G401 (cell line): Measurements from ENCODE around the gene ZMYM4. TPM values are rescaled to one million over a fixed set of nuclear protein-coding genes. Genes with fewer than 3 reads are reported as not detected.
"Not testable (repeated sequence)": the region's sequence is repeated elsewhere in the genome, so short reads cannot be mapped to it uniquely, and the experiment has no call there.

Experiments
- DNase-seq: peaks from one replicate; pipeline ENCODE4 v3.0.0-alpha.2; 2015; ENCODE audit warnings: low spot score
- in situ Hi-C: cut with HindIII; loops from 2 replicates; pipeline ENCODE4 v1.10.0; 2016; ENCODE audit warnings: low sequenced_read_pairs, mixed read lengths
- total RNA-seq: library from RNA; depleted of rRNA; stranded (reverse); fragments of >200 nt; shearing (Covaris generic); gene quantifications from 2 replicates; pipeline ENCODE4 v1.2.3, GENCODE V29; 2014

Gene ZMYM4
- total RNA-seq, 1 experiment from 2014 or later = 34.2 TPM

DNA sequence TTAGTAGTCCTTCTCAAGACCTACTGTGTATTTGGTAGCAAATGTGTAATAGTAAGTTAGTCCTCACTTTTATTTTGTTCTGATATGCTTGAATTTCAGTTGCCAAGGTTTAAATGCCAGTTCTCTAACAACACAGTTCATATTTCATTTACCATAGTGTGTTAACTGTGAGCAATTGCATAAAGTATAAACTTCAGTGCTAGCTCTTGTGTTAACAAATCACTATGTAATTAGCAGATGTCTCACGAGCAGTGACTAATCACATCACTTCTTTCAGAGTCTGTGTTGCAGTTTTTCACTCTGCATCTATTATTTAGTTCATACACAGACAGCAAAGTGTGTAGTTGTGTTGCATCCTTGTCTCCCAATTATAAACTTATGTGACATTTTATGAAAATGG, 47.8 kb downstream of the ZMYM4 start:
- no peak for DNase-seq
- in situ Hi-C loops = no loop called here

DNA sequence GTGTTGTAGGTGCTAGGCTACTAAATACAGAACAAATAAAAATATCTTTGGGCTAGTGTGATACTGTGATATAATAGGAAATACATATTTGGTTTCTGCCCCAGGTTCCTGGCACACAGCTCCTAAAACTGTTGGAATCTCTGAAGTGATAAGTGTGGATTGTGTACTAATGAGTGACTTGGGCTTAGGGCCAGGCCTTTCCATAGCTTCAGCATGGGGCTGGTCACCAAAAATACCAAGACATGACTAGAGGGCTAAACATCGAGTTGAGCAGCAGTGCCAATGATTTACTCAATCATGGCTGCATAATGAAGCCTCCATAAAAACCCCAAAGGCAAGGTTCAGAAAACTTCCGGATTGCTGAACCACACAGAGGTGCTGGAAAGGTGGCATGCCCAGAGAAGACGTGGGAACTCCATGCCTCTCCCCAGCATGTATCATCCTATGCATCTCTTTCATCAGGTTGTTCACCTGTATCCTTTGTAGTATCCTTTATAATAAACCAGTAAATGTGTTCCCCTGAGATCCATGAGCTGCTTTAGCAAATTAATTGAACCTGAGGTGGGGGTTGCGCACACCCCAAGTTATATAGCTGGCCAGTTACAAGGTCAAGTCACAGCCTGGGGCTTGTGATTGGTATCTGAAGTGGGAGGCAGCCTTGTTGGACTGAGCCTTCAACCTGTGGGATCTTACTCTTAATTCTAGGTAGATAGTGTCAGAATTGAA, 51.6 kb downstream of the ZMYM4 start:
- DNase-seq = peak; percentile 36
- in situ Hi-C loops = no loop called here

DNA sequence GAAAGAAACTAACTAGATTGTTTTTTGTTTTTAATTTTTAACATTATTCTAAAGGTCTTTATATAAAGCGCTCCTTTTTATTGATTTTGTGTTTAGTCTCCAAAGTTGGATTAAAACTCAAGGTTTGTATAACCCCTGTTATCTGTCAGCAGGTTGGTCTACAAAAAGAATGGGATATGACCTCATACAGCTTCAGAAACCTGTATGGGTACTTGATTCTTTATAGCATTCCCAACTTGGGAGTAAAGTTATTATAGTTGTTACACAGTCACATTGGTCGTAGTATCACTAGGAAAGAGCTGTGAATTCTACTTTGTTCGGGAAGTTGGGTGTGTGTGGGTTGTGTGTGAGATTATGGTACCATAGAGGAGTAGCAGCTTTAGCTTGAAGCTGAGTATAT, 52.4 kb downstream of the ZMYM4 start:
- no peak for DNase-seq
- in situ Hi-C loops = no loop called here

DNA sequence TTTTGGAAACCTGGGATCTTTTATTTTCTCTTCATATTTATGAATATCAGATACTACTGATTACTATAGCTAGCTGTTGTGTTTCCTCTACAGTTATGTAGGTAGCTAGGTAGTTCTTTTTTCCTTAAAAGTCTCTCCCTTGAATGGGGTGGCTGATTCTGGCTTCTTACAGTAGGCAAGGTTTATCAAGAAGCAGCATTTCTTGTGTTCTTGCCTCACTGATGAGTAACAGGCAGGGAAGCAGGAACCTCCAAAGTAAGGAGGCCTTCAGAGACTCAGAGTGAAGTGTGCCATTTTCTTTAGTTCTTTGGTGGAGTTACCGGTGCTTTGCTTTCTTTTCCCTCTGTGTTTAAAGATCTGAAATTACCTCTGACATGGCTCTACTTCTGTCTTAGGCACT, 56.0 kb downstream of the ZMYM4 start:
- in situ Hi-C loops = no loop called here

DNA sequence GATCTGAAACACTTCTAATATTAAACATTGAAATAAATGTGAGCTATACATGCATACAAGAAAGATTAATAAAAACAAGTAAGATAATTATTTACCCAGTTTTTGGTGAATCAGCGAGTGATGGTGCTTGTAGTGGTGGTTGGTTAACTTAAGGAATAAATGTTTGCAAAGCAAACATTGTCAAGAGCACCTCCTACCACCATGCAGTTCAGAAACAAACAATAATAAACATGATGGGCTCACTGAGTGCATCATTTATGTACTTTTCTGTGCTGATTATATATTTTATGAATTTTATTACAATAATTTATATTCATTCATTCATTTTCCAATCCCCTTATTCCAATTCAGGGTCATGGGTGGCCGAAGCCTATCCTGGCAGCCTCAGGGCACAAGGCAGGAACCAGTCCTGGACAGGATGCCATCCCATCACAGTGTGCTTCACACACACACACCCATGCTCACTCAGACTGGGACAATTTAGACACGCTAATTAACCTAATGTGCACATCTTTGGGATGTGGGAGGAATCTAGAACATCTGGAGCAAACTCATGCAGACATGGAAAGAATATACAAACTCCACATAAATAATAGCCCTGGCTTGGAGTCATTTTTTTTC, 57.8 kb downstream of the ZMYM4 start:
- in situ Hi-C loops = no loop called here
- no peak for DNase-seq

More for the DNA sequence above, 56.0 kb downstream of the ZMYM4 start:
- peak; percentile 10 for DNase-seq

DNA sequence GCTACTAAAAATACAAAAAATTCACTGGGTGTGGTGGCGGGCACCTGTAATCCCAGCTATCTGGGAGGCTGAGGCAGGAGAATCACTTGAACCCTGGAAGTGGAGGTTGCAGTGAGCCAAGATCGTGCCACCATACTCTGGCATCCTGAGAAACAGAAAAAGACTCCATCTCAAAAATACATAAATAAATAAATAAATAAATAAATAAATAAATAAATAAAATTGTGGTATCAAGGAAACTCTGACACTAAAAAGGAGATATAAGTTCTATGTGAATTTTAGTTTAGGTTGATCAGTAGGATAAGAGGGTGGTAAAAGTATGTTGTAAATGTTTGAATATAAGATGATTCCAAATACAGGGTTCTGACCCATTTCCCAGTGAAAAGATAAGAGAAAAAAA, 63.1 kb downstream of the ZMYM4 start:
- in situ Hi-C loops, DNase-seq: not testable (repeated sequence)

DNA sequence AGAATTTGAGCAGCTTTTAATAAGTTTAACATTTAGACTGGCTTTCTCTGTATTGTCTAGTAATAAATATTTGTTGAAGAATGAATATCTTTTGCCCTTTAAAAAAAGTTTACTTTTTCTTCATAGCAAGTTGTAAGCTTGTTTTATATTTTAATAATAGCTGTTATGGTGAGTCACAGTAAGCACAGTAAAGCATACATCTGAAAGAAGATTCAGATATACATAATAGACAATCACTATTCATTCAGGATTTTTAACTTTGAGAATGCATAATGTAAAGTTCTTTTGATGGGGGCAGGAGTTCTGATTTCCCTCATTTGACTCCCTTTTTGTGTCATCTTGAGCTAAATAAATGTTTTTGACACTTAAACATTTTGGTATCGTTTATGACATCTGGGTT, 66.0 kb downstream of the ZMYM4 start:
- no peak for DNase-seq
- in situ Hi-C loops = no loop called here

DNA sequence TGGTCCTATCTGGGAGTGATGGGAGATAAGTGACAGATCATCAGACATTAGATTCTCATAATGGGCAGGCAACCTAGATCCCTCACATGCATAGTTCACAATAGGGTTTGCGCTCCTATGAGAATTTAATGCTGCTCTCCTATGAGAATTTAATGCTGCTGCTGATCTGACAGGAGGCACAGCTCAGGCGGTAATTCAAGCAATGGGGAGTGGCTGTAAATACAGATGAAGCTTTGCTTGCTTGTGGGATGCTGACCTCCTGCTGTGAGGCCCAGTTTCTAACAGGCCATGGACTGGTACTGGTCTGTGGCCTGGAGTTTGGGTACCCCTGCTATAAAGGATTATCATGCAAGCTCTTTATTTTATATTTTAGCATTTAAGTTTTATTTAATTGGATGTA, 72.0 kb downstream of the ZMYM4 start:
- DNase-seq = no peak
- in situ Hi-C loops = no loop called here

DNA sequence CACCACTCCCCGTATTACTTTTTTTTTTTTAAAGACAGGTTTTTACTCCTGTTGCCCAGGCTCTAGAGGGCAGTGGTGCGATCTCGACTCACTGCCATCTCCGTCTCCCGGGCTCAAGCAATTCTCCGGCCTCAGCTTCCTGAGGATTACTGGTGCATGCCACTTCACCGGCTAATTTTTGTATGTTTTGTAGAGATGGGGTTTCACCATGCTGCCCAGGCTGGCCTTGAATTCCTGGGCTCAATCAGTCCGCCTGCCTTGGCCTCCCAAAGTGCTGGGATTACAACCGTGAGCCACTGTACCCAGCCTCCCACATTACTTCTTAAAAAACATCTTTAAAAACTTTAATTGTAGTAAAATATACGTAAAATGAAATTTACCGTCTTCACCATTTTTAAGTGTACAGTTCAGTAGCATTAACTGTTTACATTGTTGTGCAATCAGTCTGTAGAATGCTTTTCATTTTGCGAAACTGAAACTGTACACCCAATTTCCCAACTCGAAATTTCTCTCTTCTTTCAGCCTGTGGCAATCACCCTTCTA, 77.0 kb downstream of the ZMYM4 start:
- in situ Hi-C loops = no loop called here
- DNase-seq = no peak

DNA sequence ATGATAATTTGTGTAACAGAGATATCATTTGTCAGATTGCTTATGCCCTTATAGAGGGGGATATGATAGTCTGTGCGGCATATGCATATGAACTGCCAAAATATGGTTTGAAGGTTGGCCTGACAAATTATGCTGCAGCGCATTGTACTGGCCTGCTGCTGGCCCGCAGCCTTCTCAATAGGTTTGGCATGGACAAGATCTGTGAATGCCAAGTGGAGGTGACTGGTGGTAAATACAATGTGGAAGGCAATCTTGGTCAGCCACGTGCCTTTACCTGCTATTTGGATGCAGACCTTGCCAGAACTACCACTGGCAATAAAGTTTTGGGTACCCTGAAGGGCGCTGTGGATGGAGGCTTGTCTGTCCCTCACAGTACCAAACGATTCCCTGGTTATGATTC, 82.4 kb downstream of the ZMYM4 start:
- peak; percentile 81 for DNase-seq
- in situ Hi-C loops = no loop called here

DNA sequence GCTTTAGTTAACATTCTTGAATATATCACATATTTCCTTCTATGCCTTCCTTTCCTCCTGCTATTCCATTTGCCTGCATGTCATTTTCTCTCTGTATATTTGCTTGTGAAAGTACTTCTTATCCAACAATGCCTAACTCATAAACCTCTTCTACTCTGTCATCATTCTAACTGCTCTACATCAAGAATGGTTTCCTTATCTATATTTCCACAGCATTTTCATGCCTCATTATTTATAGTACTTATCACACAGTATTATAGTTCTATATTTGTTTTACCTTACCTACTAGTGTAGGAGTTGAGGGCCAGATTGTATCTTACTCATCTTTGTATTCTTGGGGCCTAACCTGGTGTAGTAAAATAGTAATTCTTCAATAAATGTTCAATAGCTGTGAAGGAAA, 91.5 kb downstream of the ZMYM4 start:
- in situ Hi-C loops = no loop called here
- DNase-seq = no peak

DNA sequence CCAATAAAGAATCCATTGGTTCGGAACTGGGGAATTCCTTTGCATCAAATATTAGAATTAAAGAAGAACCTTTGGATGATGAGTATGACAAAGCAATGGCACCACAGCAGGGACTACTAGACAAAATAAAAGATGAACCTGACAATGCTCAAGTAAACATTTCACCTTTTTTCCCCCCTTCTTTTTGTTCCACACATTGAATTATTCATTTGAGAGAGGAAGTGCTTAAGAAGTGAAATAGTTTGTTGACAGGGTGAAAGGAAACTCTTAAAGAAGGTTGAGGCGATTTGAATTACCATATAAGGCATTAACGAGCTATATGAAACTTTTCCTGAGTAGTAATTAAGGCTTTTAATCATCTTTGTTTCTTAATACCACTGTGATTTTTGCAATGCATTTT, 93.1 kb downstream of the ZMYM4 start:
- in situ Hi-C loops = no loop called here
- no peak for DNase-seq

DNA sequence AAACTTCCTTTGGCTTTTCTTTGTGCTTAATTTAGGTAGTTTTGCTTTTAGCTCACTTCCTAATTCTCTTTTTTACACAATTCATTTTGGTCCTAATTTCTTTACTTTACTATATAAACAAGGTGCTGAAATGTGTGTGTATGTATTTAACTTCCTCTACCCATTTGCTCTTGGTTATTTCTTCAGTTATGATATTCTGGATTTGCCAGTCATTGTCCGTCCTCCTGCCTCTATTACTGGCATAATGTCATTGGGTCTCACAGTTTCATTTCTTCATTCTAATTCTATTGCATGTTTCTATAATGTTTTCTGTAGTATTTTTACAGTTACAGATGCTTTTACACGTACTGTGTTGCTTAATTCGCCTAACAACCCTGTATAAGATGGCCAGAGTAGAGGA, 96.2 kb downstream of the ZMYM4 start:
- DNase-seq = no peak
- in situ Hi-C loops = no loop called here

DNA sequence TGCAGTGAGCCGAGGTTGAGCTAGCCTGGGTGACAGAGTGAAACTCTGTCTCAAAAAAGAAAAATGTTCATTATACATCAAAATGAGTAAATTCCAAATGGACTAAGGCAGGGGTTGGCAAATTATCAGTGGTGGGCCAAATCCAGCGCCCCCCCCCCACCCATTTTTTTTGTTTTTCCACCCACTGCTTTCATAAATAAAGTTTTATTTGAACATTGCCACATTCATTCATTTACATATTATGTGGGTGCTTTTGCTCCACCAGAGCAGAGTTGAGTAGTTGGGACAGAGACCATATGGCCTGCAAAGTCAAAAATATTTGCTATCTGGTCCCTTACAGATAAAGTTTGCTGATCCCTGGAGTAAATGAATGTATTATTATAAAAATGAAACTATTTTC, 99.4 kb downstream of the ZMYM4 start:
- DNase-seq = no peak
- in situ Hi-C loops = no loop called here

DNA sequence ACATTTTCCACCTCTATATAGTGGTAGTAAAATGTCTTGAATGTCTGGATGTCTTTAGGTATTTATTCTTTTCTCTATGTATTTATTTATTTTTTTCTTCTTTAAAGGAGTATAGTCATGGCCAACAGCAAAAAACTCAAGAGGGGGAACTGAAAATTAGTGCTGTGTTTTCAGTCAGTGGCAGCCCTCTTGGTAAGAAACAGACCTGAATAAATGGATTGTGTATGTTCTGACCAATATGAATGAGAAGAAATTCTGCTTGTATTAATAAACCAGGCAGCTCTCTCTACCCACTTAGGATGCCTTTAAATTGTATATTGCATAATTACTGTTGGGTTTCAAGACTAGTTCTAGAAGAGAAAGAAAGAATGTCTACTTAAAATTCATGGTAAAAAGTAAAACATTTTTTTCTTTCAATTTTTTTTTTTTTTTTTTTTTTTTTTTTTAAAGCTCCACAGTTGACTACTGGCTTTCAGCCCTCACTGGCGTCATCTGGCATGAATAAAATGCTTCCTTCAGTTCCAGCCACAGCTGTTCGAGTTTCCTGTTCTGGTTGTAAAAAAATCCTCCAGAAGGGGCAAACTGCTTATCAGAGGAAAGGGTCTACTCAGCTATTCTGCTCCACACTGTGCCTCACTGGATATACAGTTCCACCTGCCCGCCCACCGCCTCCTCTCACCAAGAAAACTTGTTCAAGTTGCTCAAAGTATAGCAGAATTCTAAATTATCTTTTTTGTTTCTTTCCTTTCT, 101.6 kb downstream of the ZMYM4 start:
- peak; percentile 32 for DNase-seq
- in situ Hi-C loops = no loop called here

DNA sequence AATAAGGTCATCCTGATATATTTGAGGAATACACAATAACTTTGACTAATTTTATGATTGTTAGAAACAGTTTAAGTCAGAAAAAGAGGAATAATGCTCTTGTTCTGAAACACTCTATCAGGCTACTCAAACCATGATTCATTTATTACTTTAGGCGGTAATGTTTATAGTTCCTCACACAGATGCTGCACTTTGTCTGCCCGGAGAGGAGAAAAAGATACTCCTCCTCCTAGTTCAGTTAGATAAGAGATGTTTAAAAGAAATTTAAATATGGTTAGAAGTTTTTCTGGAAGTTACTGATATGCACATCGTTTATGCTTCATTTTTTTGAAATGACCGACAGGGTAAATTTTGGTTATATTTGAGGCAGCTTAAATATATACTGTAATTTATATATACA, 103.0 kb downstream of the ZMYM4 start:
- in situ Hi-C loops = no loop called here
- no peak for DNase-seq

DNA sequence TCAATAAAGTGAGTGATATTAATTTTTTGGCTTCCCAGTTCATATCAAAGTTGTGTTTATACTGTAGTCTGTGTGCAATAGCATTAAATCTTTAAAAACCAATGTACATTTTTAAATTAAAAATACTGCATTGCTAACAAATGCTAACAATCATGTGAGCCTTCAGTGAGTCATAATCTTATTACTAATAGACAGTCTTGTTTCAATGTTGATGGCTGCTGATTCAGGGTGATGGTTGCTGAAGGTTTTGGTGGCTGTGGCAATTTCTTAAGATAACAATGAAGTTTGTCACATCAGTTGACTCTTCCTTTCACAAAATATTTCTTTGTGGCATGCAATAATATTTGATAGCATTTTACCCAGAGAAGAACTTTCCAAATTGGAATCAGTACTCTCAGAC, 109.0 kb downstream of the ZMYM4 start:
- in situ Hi-C loops = no loop called here

DNA sequence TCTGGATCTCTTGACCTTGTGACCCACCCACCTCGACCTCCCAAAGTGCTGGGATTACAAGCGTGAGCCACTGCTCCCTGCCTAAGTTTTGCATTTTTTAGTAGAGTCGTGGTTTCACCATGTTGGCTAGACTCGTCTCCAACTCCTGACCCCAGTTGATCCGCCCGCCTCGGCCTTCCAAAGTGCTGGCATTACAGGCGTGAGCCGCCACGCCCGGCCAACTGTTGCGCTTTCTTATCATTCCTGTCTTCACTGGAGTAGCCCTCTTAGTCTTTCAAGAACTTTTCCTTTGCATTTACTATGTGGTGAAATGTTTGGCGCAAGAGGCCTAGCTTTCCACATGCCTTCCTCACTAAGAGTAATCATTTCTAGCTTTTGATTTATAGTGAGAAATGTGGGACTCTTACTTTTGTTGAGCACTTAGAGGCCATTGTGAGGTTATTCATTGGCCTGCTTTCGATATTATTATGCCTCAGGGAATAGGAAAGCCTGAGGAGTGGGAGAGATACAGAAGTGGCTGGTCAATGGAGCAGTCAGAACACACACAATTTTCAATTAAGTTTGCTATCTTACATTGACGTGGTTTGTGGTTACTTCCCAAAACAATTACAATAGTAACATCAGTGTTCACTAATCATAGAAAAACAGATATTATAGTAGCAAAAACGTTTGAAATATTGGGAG, 111.0 kb downstream of the ZMYM4 start:
- in situ Hi-C loops = no loop called here
- DNase-seq = no peak

More for the DNA sequence above, 109.0 kb downstream of the ZMYM4 start:
- no peak for DNase-seq

DNA sequence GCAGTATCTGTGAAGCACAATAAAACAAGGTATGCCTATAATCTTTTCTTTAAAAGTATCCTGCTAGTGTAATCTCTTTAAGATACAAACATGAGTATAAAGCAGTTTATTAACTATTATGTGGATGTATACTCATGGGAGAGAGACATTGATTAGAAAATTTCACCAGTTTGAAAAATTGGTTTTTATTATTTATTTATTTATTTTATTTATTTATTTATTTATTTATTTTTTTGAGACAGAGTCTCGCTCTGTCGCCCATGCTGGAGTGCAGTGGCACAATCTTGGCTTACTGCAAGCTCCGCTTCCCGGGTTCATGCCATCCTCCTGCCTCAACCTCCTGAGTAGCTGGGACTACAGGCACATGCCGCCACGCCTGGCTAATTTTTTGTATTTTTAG, 111.6 kb downstream of the ZMYM4 start:
- DNase-seq, in situ Hi-C loops: not testable (repeated sequence)

DNA sequence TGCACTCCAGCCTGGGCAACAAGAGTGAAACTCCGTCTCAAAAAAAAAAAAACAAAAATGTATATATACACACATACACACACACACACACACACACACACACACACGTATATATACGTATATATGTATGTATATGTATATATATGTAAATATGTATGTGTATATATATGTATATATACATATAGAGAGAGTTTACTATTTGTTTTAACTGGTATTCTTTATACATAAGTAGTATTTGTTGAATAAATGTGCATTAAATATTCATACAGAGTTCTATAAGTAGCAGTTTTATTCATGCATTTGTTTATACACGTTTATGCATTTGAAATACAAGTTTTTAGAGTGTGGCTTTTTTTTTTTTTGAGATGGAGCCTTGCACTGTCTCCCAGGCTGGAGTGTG, 113.6 kb downstream of the ZMYM4 start:
- in situ Hi-C loops = no loop called here
- DNase-seq = no peak
